Measurements from ENCODE around the gene RAB27B.

Gene RAB27B

GRCh38 chr18:54882318-54882717 lies 54.0 kb downstream of the RAB27B start:
- TF ChIP-seq, protein P1, sequence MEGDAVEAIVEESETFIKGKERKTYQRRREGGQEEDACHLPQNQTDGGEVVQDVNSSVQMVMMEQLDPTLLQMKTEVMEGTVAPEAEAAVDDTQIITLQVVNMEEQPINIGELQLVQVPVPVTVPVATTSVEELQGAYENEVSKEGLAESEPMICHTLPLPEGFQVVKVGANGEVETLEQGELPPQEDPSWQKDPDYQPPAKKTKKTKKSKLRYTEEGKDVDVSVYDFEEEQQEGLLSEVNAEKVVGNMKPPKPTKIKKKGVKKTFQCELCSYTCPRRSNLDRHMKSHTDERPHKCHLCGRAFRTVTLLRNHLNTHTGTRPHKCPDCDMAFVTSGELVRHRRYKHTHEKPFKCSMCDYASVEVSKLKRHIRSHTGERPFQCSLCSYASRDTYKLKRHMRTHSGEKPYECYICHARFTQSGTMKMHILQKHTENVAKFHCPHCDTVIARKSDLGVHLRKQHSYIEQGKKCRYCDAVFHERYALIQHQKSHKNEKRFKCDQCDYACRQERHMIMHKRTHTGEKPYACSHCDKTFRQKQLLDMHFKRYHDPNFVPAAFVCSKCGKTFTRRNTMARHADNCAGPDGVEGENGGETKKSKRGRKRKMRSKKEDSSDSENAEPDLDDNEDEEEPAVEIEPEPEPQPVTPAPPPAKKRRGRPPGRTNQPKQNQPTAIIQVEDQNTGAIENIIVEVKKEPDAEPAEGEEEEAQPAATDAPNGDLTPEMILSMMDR (IDR thresholded peaks at IDR 0.05; ENCODE audit: control insufficient read depth, extremely low read depth, insufficient read depth): no peak
- DNase-seq (ENCODE audit: low read depth): no peak
- no peak overlapping the region for H3K4me3 ChIP-seq (ENCODE audit: low read depth, low read length)

GRCh38 chr18:54883816-54884604 lies 55.7 kb downstream of the RAB27B start:
- no peak for DNase-seq (ENCODE audit: low read depth)
- TF ChIP-seq, protein P1 (IDR thresholded peaks at IDR 0.05; ENCODE audit: control insufficient read depth, extremely low read depth, insufficient read depth): no peak
- H3K4me3 ChIP-seq (ENCODE audit: low read depth, low read length): no peak overlapping the region

DNA sequence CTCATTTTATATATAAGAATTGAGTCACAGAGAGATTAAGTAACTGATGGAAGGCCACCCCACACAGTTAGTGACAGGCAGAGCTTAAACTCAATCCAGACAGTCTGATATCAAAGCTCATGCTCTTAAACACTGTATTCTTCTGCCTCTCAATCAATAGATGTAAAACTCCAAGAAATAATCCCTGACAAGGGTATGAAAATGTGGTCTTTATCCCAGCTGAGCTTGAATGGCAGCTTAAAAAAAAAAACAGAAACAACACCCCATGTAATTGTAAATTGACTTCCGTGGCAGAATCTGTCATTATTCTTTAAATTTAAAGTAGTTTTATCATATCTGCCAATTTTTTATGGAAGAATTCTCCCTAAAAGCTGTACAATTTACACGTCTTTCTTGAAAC lies 60.1 kb downstream of the RAB27B start:
- H3K4me3 ChIP-seq (ENCODE audit: low read depth, low read length): no peak overlapping the region
- TF ChIP-seq, protein P1 (IDR thresholded peaks at IDR 0.05; ENCODE audit: control insufficient read depth, extremely low read depth, insufficient read depth): no peak
- DNase-seq (ENCODE audit: low read depth): no peak

- no peak overlapping the region for H3K4me3 ChIP-seq (ENCODE audit: low read depth, low read length)
- no peak for DNase-seq (ENCODE audit: low read depth)
- TF ChIP-seq, protein P1 (IDR thresholded peaks at IDR 0.05; ENCODE audit: control insufficient read depth, extremely low read depth, insufficient read depth): no peak
These were observed 60.7 kb downstream of the RAB27B start for GRCh38 chr18:54888933-54889332.

- no peak overlapping the region for H3K4me3 ChIP-seq (ENCODE audit: low read depth, low read length)
- no peak for DNase-seq (ENCODE audit: low read depth)
- TF ChIP-seq, protein P1 (IDR thresholded peaks at IDR 0.05; ENCODE audit: control insufficient read depth, extremely low read depth, insufficient read depth): no peak
These were observed 71.2 kb downstream of the RAB27B start for GRCh38 chr18:54899500-54899899.

GRCh38 chr18:54900290-54900689 lies 72.0 kb downstream of the RAB27B start:
- DNase-seq (ENCODE audit: low read depth): no peak
- TF ChIP-seq, protein P1 (IDR thresholded peaks at IDR 0.05; ENCODE audit: control insufficient read depth, extremely low read depth, insufficient read depth): no peak
- no peak overlapping the region for H3K4me3 ChIP-seq (ENCODE audit: low read depth, low read length)

DNA sequence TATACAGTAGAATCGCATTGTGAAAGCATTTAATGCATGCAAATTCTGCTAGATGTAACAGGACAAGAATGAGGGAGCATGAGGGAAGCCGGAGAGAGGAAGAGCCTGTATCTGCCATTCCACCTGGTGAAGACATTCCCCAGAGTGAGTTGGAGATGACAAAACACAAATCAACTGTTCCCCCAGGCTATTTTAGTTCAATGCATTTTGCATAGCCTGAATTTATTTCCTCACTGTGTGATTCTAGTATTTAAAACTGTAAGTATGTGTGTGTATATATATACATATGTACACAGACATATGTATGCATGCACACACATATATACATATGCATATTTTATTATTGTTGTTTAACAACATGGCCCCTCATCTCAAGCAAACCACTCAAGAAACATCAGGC lies 76.3 kb downstream of the RAB27B start:
- no peak overlapping the region for H3K4me3 ChIP-seq (ENCODE audit: low read depth, low read length)
- DNase-seq (ENCODE audit: low read depth): no peak
- TF ChIP-seq, protein P1 (IDR thresholded peaks at IDR 0.05; ENCODE audit: control insufficient read depth, extremely low read depth, insufficient read depth): no peak
